Measurements from ENCODE around the gene HORMAD1.

HORMAD1 gene

DNA sequence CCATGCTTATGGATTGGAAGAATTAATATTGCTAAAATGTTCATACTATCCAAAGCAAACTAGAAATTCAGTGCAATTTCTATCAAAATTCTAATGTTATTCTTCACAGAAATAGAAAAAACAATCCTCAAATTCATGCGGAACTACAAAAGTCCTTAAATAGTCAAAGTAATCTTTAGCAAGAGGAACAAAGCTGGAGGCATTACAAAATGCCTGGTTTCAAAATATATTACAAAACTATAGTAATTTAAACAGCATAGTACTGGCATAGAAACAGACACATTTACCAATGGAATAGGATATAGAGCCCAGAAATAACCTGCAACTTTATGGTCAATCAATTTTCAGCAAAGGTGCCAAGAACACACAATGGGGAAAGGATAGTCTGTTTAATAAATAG lies 41.1 kb upstream of the HORMAD1 start:
- ATAC-seq, result no peak
- TF ChIP-seq ZFP30 (CRISPR knock-in tag; IDR thresholded peaks at IDR 0.05) (no peak), ZC3H10 (CRISPR knock-in tag; IDR thresholded peaks at IDR 0.05) (no peak), TOX (CRISPR knock-in tag; IDR thresholded peaks at IDR 0.05; ENCODE audit: borderline replicate concordance) (no peak), RARB (CRISPR knock-in tag; IDR thresholded peaks at IDR 0.05) (no peak), ZFP3 (CRISPR knock-in tag; IDR thresholded peaks at IDR 0.05) (no peak), TSHZ2 (CRISPR knock-in tag; IDR thresholded peaks at IDR 0.05) (no peak), ZNF70 (CRISPR knock-in tag; IDR thresholded peaks at IDR 0.05) (no peak), PATZ1 (CRISPR knock-in tag; IDR thresholded peaks at IDR 0.05; ENCODE audit: borderline replicate concordance) (no peak), SNAI2 (CRISPR knock-in tag; IDR thresholded peaks at IDR 0.05) (no peak), GLIS3 (CRISPR knock-in tag; IDR thresholded peaks at IDR 0.05) (no peak), PPARA (CRISPR knock-in tag; IDR thresholded peaks at IDR 0.05; ENCODE audit: borderline replicate concordance) (no peak), ZNF8 (CRISPR knock-in tag; IDR thresholded peaks at IDR 0.05) (no peak)
- TF ChIP-seq, protein P1, sequence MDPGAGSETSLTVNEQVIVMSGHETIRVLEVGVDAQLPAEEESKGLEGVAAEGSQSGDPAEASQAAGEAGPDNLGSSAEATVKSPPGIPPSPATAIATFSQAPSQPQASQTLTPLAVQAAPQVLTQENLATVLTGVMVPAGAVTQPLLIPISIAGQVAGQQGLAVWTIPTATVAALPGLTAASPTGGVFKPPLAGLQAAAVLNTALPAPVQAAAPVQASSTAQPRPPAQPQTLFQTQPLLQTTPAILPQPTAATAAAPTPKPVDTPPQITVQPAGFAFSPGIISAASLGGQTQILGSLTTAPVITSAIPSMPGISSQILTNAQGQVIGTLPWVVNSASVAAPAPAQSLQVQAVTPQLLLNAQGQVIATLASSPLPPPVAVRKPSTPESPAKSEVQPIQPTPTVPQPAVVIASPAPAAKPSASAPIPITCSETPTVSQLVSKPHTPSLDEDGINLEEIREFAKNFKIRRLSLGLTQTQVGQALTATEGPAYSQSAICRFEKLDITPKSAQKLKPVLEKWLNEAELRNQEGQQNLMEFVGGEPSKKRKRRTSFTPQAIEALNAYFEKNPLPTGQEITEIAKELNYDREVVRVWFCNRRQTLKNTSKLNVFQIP (CRISPR knock-in tag; IDR thresholded peaks at IDR 0.05; ENCODE audit: borderline replicate concordance, low read depth), result no peak

- ATAC-seq, result no peak
Measured at GRCh38 chr1:150760013-150760412, 39.3 kb upstream of the HORMAD1 start.

More at GRCh38 chr1:150760013-150760412, 39.3 kb upstream of the HORMAD1 start:
- no peak for TF ChIP-seq CREB5 (CRISPR knock-in tag; IDR thresholded peaks at IDR 0.05; ENCODE audit: low read depth)
- TF ChIP-seq OSR1 (CRISPR knock-in tag; IDR thresholded peaks at IDR 0.05), result no peak
- no peak for TF ChIP-seq GLIS3 (CRISPR knock-in tag; IDR thresholded peaks at IDR 0.05)
- TF ChIP-seq ZNF70 (CRISPR knock-in tag; IDR thresholded peaks at IDR 0.05), result no peak
- TF ChIP-seq, protein P1 (CRISPR knock-in tag; IDR thresholded peaks at IDR 0.05; ENCODE audit: borderline replicate concordance, low read depth), result no peak
- no peak for TF ChIP-seq CSDC2 (CRISPR knock-in tag; IDR thresholded peaks at IDR 0.05)
- no peak for TF ChIP-seq PATZ1 (CRISPR knock-in tag; IDR thresholded peaks at IDR 0.05; ENCODE audit: borderline replicate concordance)
- TF ChIP-seq ESRRG (CRISPR knock-in tag; IDR thresholded peaks at IDR 0.05), result no peak
- no peak for TF ChIP-seq ZNF565 (CRISPR knock-in tag; conservative IDR thresholded peaks at IDR 0.05; ENCODE audit: low read depth)
- no peak for TF ChIP-seq ZNF8 (CRISPR knock-in tag; IDR thresholded peaks at IDR 0.05)
- no peak for TF ChIP-seq RARB (CRISPR knock-in tag; IDR thresholded peaks at IDR 0.05)
- TF ChIP-seq TSHZ2 (CRISPR knock-in tag; IDR thresholded peaks at IDR 0.05), result no peak
- TF ChIP-seq BACH2 (CRISPR knock-in tag; IDR thresholded peaks at IDR 0.05; ENCODE audit: borderline replicate concordance), result no peak
- no peak for TF ChIP-seq ARNTL (CRISPR knock-in tag; IDR thresholded peaks at IDR 0.05; ENCODE audit: borderline replicate concordance, low read depth)
